ENCODE data around the gene G3BP2.

The G3BP2 gene

GRCh38 chr4:75714011-75714410 lies 40.8 kb upstream of the G3BP2 start:
- TF ChIP-seq, protein P1, sequence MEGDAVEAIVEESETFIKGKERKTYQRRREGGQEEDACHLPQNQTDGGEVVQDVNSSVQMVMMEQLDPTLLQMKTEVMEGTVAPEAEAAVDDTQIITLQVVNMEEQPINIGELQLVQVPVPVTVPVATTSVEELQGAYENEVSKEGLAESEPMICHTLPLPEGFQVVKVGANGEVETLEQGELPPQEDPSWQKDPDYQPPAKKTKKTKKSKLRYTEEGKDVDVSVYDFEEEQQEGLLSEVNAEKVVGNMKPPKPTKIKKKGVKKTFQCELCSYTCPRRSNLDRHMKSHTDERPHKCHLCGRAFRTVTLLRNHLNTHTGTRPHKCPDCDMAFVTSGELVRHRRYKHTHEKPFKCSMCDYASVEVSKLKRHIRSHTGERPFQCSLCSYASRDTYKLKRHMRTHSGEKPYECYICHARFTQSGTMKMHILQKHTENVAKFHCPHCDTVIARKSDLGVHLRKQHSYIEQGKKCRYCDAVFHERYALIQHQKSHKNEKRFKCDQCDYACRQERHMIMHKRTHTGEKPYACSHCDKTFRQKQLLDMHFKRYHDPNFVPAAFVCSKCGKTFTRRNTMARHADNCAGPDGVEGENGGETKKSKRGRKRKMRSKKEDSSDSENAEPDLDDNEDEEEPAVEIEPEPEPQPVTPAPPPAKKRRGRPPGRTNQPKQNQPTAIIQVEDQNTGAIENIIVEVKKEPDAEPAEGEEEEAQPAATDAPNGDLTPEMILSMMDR (IDR thresholded peaks at IDR 0.05; ENCODE audit: low read length, missing control alignments) = no peak
- no peak overlapping the region for H3K4me3 ChIP-seq (replicated peaks; ENCODE audit: low read depth, low read length)
- no peak for DNase-seq (ENCODE audit: low read depth)

- TF ChIP-seq, protein P1 (IDR thresholded peaks at IDR 0.05; ENCODE audit: low read length, missing control alignments) = no peak
- DNase-seq (ENCODE audit: low read depth) = peak; percentile 64
- H3K4me3 ChIP-seq (replicated peaks; ENCODE audit: low read depth, low read length) = no peak overlapping the region
Observed at GRCh38 chr4:75710246-75710645, 37.0 kb upstream of the G3BP2 start.

DNA sequence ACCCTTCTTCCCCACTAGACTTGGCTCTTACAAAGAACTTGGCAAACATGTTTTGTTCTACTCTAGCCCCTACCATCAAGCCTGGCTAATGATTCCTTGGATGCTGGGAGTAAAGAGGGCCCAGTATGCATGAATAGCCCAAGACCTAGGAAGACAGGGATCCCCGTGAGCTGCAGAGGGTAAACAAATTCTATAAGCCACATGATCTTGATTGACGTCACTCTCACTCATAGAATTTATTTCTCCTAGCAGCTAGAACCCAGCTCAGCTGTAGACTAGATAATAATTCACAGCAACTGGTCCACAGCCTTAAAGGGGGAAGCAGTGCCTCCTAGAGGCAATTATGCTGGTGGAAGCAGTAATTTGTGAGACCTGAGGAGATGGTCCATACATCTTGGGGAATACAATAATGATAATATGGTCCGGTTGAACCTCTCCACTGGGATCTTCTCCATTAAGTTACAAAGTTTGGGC lies 35.0 kb upstream of the G3BP2 start:
- no peak overlapping the region for H3K4me3 ChIP-seq (replicated peaks; ENCODE audit: low read depth, low read length)
- TF ChIP-seq, protein P1 (IDR thresholded peaks at IDR 0.05; ENCODE audit: low read length, missing control alignments) = peak; percentile 28
- no peak for DNase-seq (ENCODE audit: low read depth)

GRCh38 chr4:75705198-75705977 lies 32.2 kb upstream of the G3BP2 start:
- TF ChIP-seq, protein P1 (IDR thresholded peaks at IDR 0.05; ENCODE audit: low read length, missing control alignments) = no peak
- no peak overlapping the region for H3K4me3 ChIP-seq (replicated peaks; ENCODE audit: low read depth, low read length)
- no peak for DNase-seq (ENCODE audit: low read depth)

- TF ChIP-seq, protein P1 (IDR thresholded peaks at IDR 0.05; ENCODE audit: low read length, missing control alignments) = no peak
- no peak overlapping the region for H3K4me3 ChIP-seq (replicated peaks; ENCODE audit: low read depth, low read length)
- no peak for DNase-seq (ENCODE audit: low read depth)
Observed at GRCh38 chr4:75702919-75703411, 29.8 kb upstream of the G3BP2 start.

DNA sequence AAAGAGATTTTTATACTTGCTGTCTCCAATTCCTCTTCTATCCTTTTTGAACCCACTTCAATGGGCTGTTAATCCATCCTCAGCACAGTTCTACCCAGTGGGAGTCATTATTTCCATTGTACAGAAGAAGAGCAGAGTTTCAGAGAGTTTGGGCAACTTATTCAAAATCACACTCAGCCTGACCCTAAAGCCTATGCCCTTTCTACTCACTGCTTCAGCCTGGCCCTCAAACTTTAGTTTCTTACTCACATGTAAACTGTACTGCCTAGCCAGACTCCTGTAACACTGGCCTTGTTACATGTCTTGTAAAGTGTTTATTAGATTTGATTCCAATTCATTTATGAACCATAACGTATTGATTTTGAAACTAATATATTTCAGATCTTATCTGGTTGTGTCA lies 26.1 kb upstream of the G3BP2 start:
- TF ChIP-seq, protein P1 (IDR thresholded peaks at IDR 0.05; ENCODE audit: low read length, missing control alignments) = no peak
- H3K4me3 ChIP-seq (replicated peaks; ENCODE audit: low read depth, low read length) = no peak overlapping the region
- DNase-seq (ENCODE audit: low read depth) = no peak

DNA sequence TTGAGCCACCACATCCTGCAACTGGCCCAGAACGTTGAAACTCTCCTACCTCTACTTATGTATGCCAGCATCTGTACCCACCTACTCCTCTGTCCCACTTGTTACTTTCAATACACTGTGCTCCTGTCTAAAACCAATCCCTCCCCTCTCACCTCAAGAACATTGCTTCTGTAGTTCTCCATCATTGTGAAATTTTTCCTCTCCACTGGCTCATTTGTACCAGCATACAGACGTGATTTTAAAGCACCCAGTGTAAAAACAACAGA lies 25.7 kb upstream of the G3BP2 start:
- TF ChIP-seq, protein P1 (IDR thresholded peaks at IDR 0.05; ENCODE audit: low read length, missing control alignments) = no peak
- no peak for DNase-seq (ENCODE audit: low read depth)
- H3K4me3 ChIP-seq (replicated peaks; ENCODE audit: low read depth, low read length) = no peak overlapping the region
